Sciatic nerve (tissue), 2 donors: ENCODE measurements around the gene CMKLR1. TPM values are rescaled to one million over a fixed set of nuclear protein-coding genes. Genes with fewer than 3 reads are reported as not detected.

Source experiments
- ATAC-seq: fragments of 200-7000 bp; cut with Tn5 transposase; one replicate; pipeline ENCODE4 v1.9.1; 2020; ENCODE audit warnings: mild to moderate bottlenecking, moderate library complexity
- DNase-seq: peaks from one replicate; pipeline ENCODE4 v3.0.0-alpha.2; 2020; ENCODE audit warnings: low spot score
- intact Hi-C: fragments of 100-400 bp; cut with DNase I; formaldehyde crosslinking; loops from one replicate; pipeline ENCODE4 v1.14.2; 2022
- total RNA-seq: library from RNA; stranded (reverse); fragmentation: NEBNext Ultra II Directional; extraction: Animal tissue kit (Norgen Biotek cat#: 25700); gene quantifications from one replicate; pipeline ENCODE4 v1.2.1, GENCODE V29; 2021
- donor health status: DM: no; HTN: no; CAD: no.
- donor health status: DM: no; HTN: no; CAD: no.

CMKLR1 gene
- total RNA-seq, 1 donor from 2014 or later = 20.6 TPM

DNA sequence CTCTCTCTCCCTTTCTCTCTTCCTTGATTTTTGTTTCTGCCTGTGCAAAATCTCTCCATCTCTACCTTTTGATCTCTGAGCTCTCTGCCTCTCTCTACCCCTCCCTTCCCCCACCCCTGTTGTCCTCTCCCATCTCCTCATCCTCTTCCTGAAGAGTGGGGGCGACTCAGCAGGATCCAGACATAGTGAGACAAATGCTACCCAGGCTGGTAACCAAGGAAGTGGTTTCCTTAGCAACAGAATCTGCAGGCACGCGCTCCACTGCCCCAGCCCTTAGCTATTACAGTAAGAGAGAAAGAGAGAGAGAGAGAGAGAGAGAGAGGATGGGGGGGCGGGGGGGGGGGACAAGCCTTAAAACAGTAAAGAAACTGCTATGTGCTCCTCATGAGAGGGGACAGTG is 85.6 kb downstream of the CMKLR1 start:
- ATAC-seq = no peak
- DNase-seq = no peak
- intact Hi-C loops = no loop called here

DNA sequence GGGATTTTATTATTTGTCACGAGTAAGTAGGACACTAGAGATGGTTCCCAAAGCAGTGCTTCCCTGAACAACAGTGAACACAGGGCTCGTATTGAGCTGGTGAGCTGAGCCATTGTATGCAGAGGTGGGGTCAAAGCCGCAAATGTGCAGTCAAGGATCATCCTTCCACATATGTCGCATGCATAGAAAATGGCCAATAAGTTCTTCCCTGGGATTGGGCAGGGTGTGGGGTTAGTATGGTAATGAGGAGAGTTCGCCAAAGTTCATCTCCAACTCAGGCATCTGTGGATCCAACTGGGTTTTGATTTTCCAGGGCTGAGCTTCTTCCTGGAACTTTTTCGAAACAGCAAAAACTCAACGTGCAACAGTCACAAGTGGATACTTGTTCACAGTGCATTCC is 86.6 kb downstream of the CMKLR1 start:
- intact Hi-C loops = no loop called here
- ATAC-seq = no peak
- no peak for DNase-seq

DNA sequence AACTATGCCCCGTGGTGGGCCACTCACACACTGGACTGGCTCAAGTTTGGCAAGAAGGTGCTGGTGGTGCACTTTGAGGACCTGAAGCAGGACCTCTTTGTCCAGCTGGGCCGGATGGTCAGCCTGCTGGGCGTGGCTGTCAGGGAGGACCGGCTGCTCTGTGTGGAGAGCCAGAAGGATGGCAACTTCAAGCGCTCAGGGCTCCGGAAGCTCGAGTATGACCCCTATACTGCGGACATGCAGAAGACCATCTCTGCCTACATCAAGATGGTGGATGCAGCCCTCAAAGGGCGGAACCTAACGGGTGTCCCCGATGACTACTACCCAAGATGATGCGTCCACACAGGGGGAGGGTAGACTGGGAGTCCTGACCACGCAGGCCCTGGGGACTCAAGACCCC is 91.1 kb downstream of the CMKLR1 start:
- DNase-seq (no peak), ATAC-seq (no peak)
- intact Hi-C loops = no loop called here

DNA sequence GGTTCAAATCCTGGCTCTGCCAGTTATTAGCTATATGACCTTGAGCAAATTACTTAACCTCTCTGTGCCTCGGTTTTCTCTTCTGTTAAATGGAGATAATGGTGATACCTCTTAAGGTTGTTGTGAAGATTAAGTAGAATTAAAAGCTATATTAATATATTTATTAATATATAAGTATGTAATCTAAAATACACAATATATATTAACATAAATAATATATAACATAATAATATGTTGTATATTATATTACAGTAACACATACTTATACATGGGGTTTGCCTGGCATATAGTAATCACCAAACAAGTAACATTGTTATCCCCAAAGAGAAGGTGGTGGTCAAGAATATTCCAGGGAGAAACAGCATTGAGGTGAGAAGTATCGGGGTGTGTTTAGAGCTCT is 92.0 kb downstream of the CMKLR1 start:
- DNase-seq (no peak), ATAC-seq (no peak)
- intact Hi-C loops = no loop called here

DNA sequence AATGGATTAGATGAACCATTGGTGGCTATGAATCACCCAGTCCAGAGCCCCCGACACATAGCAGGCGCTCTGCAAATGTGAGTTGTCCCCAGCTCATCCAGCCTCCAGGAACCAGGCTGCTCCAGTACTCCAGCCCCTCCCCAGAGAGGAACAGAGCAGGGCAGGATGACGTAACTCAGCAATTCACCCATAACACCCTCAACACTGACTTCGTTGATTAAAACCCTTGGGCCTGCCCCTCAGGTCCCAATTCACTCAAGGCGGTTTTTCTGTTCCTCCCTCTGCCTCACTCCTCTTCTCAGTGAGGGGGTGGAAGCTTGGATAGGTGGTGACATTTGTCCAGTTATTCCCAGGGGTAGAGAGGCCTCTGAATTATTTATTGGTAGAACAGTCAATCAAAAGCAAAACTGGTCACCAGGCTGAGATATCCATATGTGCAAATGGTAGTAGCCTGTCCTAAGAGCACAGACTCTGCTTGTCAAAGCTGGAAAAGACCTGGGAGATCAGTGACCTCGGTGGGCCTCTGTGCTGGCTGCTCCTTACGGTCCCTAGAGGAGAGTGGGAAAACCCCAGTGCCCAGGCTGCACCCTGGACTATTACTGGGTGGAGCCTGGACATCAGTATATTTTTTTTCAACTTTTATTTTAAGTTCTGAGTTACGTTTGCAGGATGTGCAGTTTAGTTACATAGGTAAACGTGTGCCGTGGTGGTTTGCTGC is 97.0 kb downstream of the CMKLR1 start:
- intact Hi-C loops = no loop called here
- DNase-seq (no peak), ATAC-seq (no peak)

DNA sequence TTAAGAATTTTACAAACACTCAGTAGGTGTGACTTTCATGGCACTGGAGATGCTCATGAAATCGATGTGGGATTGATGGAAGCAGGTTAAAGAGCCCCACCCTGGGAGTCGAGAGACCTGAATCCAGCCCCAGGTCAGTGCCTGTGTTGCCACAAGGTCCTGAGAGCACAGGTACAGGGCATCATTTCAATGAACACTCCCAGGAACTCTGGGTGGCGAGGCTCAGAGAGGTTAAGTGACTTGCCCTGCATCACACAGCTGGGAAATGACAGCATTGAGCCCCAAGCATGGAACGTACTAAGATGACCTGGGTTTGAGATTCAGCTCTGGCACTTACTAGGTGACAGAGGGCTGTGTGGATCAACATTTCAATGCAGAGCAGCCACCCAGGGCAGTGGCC is 98.2 kb downstream of the CMKLR1 start:
- intact Hi-C loops = no loop called here
- DNase-seq (no peak), ATAC-seq (no peak)

DNA sequence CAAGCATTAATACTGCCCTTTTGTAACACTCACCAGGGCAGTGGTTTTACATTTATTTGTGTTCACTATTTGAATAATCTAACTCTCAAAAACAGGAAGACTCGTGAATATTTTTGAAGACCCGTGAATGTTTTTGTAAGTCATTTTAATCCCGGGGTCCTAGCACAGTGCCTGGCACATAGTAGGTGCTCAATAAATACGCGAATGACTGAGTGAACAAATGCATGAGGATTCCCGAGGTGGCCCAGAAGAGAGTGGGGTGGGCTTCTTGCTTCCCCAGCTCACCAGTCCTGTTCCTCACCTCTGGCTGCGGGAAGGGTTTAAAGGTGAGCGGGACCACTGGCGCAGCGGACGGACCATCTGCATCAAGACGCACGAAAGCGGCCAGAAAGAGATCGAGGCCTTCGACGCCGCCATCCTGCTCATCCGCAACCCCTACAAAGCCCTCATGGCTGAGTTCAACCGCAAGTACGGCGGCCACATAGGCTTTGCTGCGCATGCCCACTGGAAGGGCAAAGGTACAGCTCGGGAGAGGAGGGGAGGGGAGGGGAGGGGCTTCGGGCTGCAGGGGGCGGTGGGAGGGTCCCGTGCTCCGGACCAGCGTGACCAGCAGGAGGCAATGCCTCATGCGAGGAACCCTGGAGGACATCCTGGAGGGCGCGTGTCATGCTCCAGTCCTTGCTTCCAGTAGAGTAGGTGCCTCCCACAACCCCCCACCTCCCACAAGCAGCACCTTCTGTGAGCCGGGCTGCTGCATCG is 98.9 kb downstream of the CMKLR1 start:
- intact Hi-C loops = no loop called here
- ATAC-seq (no peak), DNase-seq (no peak)

DNA sequence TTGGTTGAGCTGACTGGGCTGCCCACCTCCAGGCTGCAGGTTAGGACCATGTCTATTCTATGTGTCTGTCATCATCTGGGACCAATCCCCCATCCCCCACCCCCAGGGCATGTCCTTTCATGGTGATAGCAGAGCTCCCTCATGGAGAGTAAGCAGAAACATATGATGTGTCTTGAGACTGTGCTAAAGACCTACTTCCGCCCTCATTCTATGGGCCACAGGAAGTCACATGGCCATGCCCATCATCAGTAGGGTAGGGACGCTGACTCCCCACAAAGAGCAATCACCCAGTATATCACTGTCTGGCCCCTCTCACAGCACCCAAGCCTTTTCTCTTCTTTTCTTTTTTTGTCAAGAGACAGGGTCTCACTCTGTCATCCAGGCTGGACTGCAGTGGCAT is 99.7 kb downstream of the CMKLR1 start:
- intact Hi-C loops = no loop called here
- ATAC-seq = no peak
- no peak for DNase-seq

DNA sequence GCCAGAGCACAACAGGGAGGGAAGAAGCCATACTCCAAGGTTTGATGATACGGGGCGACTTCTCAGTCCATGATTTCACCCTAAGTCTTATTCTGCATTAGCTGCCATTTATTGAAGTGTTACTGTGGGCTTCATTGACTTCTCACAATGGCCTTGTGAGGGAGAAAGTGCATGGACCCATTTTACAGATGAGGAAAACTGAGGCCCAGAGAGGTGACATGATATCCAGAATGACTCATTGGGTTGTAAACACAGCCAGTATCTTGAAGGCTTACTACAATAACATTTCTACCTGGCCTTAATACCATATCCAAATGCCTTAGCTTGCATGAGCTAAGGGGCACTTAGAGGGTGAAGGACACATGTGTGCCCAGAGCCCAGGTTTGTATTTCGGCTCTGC is 100.6 kb downstream of the CMKLR1 start:
- no peak for DNase-seq
- ATAC-seq = no peak
- intact Hi-C loops = no loop called here

Other genes starting within 250 kb of the CMKLR1 start
- gene WSCD2, start 210.0 kb downstream of the CMKLR1 start, total RNA-seq = 33.0 TPM
- gene FICD, start 176.0 kb upstream of the CMKLR1 start, total RNA-seq = 8.2 TPM
- 56.4 TPM for gene SART3, start 221.9 kb upstream of the CMKLR1 start, total RNA-seq
- gene ISCU, start 223.3 kb upstream of the CMKLR1 start, total RNA-seq = 132 TPM